Tibial artery (tissue), 4 donors: Measurements from ENCODE around the gene DNASE2B.
A peak's percentile ranks its signal among the peaks of the same experiment; 100 is the strongest.

Experiments
- DNase-seq, 2 donors: peaks; one replicate each; pipeline ENCODE4 v3.0.0-alpha.2; 2019
- H3K27ac ChIP-seq, 2 donors: fragments of 200-600 bp; sonication (generic) in 1 of 2; 1 replicate in 1 of 2; 2 replicates in 1 of 2; pipeline ENCODE4 v1.5.1; 2018 to 2019; ENCODE audit warnings: mild to moderate bottlenecking in 1 of 2
- H3K27me3 ChIP-seq, 2 donors: fragments of 200-600 bp; sonication (generic) in 1 of 2; one replicate each; pipeline versions ENCODE4 v1.5.1 to v1.6.0; 2016 to 2019
- H3K36me3 ChIP-seq, 3 donors: fragments of 200-600 bp; sonication (generic) in 2 of 3; one replicate each; pipeline ENCODE4 v1.5.1; 2016 to 2019; ENCODE audit warnings: mild to moderate bottlenecking in 2 of 3
- H3K4me1 ChIP-seq, 4 donors: fragments of 200-600 bp; sonication (generic) in 2 of 4; 1 replicate in 3 of 4; 2 replicates in 1 of 4; pipeline ENCODE4 v1.5.1; 2016 to 2019
- H3K4me3 ChIP-seq, 2 donors: fragments of 200-600 bp; sonication (generic) in 1 of 2; 1 replicate in 1 of 2; 2 replicates in 1 of 2; pipeline ENCODE4 v1.5.1; 2018 to 2019; ENCODE audit warnings: mild to moderate bottlenecking in 2 of 2
- H3K9me3 ChIP-seq, 3 donors: fragments of 200-600 bp; sonication (generic) in 1 of 3; one replicate each; pipeline ENCODE4 v1.5.1; 2016 to 2019
- CTCF ChIP-seq, 2 experiments: fragments of 200-600 bp in 1 of 2; fragments of 450-650 bp in 1 of 2; IDR thresholded peaks; one replicate each; pipeline ENCODE4 v1.5.1; 2017 to 2019; ENCODE audit warnings: antibody characterized with exemption in 2 of 2, mild to moderate bottlenecking in 1 of 2, moderate library complexity in 1 of 2
- intact Hi-C: fragments of 100-400 bp; cut with DNase I; formaldehyde crosslinking; loops from one replicate; pipeline ENCODE4 v1.15.0; 2023; ENCODE audit warnings: low total_unique reads

DNASE2B gene

DNA sequence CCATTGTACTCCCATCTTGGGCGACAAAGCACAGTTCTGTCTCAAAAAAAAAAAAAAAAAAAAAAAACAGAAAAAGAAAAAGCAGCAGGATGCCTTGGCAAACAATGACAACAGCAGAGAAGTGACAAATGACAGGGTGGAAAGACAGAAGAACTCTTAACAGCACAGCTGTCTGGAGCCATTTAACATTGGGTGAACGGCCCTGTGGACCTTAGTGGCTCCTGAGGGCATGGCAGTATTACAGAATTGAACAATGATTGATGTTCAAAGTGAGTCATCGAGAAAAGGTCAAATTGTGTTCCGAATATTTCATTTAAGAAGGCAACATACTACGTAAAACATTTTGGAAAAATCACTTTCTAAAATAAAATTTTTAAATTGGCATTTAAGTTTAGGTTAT, 30.0 kb downstream of the DNASE2B start:
- TF ChIP-seq CTCF (IDR thresholded peaks at IDR 0.05) = no peak
- Histone ChIP-seq H3K36me3 (no peaks in the 10 kb centered on the region), H3K4me3 (no peak overlapping the region), H3K27me3 (no peaks in the 10 kb centered on the region), H3K27ac (no peak overlapping the region), H3K4me1 (no peaks in the 10 kb centered on the region), H3K9me3 (peaks cover 0 to 6% (median 0%) of the 10 kb centered on the region in 3 donors)
- DNase-seq = no peak
- intact Hi-C loops = loop anchor here (5.0 kb wide), 1 partner anchor 291 kb away; no protein-coding TSS in a partner anchor

- Histone ChIP-seq H3K27me3 (no peaks in the 10 kb centered on the region), H3K9me3 (peaks cover 0 to 6% (median 0%) of the 10 kb centered on the region in 3 donors), H3K36me3 (no peaks in the 10 kb centered on the region), H3K27ac (no peak overlapping the region), H3K4me1 (peaks cover 0 to 4% (median 0%) of the 10 kb centered on the region in 4 donors), H3K4me3 (no peak overlapping the region)
- no peak for TF ChIP-seq CTCF (IDR thresholded peaks at IDR 0.05)
- DNase-seq = no peak
- intact Hi-C loops = loop anchor here (5.0 kb wide), 1 partner anchor 292 kb away; no protein-coding TSS in a partner anchor
Observed at GRCh38 chr1:84429231-84429630, 30.9 kb downstream of the DNASE2B start.

GRCh38 chr1:84430546-84430945, 32.3 kb downstream of the DNASE2B start:
- intact Hi-C loops = loop anchor here (10.0 kb wide), 1 partner anchor 496 kb away; no protein-coding TSS in a partner anchor
- TF ChIP-seq CTCF (IDR thresholded peaks at IDR 0.05) = no peak
- no peaks in the 10 kb centered on the region for H3K27me3 ChIP-seq
- H3K27ac ChIP-seq = no peak overlapping the region
- DNase-seq = no peak
- H3K9me3 ChIP-seq = peaks cover 0 to 6% (median 0%) of the 10 kb centered on the region in 3 donors
- no peak overlapping the region for H3K4me3 ChIP-seq
- peaks cover 0 to 4% (median 0%) of the 10 kb centered on the region in 4 donors for H3K4me1 ChIP-seq
- no peaks in the 10 kb centered on the region for H3K36me3 ChIP-seq

DNA sequence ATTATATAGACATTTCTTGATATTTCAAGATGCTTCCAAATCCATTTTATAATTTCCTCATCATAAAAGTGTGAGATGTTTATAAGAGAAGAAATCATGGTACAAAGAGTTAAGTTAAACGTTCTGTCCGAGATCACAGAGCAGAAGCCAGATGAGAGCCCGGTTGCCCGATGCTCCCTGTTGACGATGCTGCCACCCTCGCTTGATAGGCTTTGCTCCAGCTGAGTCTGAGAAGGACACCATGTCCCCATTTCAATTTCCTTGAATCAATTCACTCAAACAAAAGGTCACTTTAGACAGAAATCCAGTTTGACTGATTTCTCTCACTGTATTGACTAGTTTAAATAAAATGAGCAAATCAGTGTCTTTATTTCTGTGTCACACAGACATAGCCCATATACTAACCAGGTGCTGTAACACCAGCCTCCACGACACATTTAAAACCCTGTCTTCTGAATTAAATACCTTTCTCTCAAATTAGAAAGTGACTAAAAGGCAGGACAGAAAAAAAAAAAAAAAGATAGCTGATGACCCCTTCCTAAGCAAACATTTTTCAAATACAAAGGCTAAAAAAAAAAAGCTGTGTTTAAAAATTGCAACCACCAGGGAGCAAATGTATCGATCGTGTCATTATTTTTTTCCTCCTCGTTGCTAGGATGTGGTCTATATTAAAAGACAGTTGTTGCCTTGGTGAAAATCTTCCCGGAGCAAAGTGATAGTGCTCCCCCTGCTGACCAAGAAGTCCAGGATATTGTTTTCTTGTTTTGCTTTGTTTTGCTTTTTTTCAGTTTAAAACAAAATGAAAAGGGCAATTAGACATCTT, 35.2 kb downstream of the DNASE2B start:
- H3K27ac ChIP-seq = no peak overlapping the region
- H3K9me3 ChIP-seq = peaks cover 0 to 6% (median 0%) of the 10 kb centered on the region in 3 donors
- peaks cover 0 to 4% (median 0%) of the 10 kb centered on the region in 4 donors for H3K4me1 ChIP-seq
- peak overlapping the region; percentile 14 to 19 for H3K4me3 ChIP-seq
- intact Hi-C loops = loop anchor here (10.0 kb wide), 1 partner anchor 499 kb away; no protein-coding TSS in a partner anchor
- peak; percentile 67 to 85 for TF ChIP-seq CTCF (IDR thresholded peaks at IDR 0.05)
- DNase-seq = peak; percentile 37 to 71
- no peaks in the 10 kb centered on the region for H3K27me3 ChIP-seq
- no peaks in the 10 kb centered on the region for H3K36me3 ChIP-seq

DNA sequence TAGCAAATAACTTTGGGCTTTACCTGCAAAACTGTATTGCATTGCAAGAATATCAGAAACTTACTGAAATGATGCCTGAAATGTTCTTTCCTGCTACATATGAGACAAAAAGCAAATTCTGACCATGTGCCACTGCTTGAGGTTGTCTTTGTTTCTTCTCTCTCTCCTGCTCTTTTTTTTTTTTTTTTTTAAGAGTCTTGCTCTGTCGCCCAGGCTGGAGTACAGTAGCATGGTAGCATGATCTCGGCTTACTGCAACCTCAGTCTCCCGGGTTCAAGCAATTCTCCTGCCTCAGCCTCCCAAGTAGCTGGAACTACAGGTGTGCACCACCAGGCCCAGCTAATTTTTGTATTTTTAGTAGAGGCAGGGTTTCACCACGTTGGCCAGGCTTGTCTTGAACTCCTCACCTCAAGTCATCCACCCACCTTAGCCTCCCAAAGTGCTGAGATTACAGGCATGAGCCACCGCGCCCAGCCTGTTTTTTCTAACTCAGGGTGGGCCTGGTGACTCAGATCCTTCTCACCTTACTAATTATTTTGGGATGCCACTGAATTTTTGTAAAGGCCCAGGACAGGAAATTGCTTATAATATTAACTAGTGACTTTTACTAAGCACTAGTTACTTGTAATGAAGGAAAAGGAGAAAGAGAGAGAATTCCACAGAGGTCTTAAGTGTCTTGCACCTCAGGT, 35.9 kb downstream of the DNASE2B start:
- H3K36me3 ChIP-seq = no peaks in the 10 kb centered on the region
- no peak for DNase-seq
- no peak for TF ChIP-seq CTCF (IDR thresholded peaks at IDR 0.05)
- no peaks in the 10 kb centered on the region for H3K27me3 ChIP-seq
- peaks cover 0 to 6% (median 0%) of the 10 kb centered on the region in 3 donors for H3K9me3 ChIP-seq
- peaks cover 0 to 4% (median 0%) of the 10 kb centered on the region in 4 donors for H3K4me1 ChIP-seq
- H3K27ac ChIP-seq = no peak overlapping the region
- no peak overlapping the region for H3K4me3 ChIP-seq
- intact Hi-C loops = loop anchor here (10.0 kb wide), 1 partner anchor 499 kb away; no protein-coding TSS in a partner anchor
